ENCODE results near the gene SFXN3. TPM values are rescaled to one million over a fixed set of nuclear protein-coding genes. Genes with fewer than 3 reads are reported as not detected.
A peak's percentile ranks its signal among the peaks of the same experiment; 100 is the strongest.

The SFXN3 gene
- total and polyA plus RNA-seq, 2 of the 13 experiments (the other 11 are each of a cell fraction or from before 2014, with no cell fraction given), result 16.8 to 71.5 TPM

- peak; percentile 63 for TF ChIP-seq HNRNPLL (IDR thresholded peaks at IDR 0.05; ENCODE audit: low read depth, low read length, poor library complexity, severe bottlenecking)
- peak; percentile 44; the same call in 1 of the 2 replicates for TF ChIP-seq ZNF768 (CRISPR knock-in tag; IDR thresholded peaks at IDR 0.05)
- TF ChIP-seq PHF8 (CRISPR knock-in tag; IDR thresholded peaks at IDR 0.05), result peak; percentile 66; the same call in 1 of the 2 replicates
- TF ChIP-seq ZBTB1 (CRISPR knock-in tag; IDR thresholded peaks at IDR 0.05; ENCODE audit: borderline replicate concordance), result no peak
- TF ChIP-seq ERF (CRISPR knock-in tag; IDR thresholded peaks at IDR 0.05), result peak; percentile 58
- peak; percentile 84 for TF ChIP-seq ZBTB2 (CRISPR knock-in tag; IDR thresholded peaks at IDR 0.05; ENCODE audit: low read depth)
- peak; percentile 96 for TF ChIP-seq ZNF441 (CRISPR knock-in tag; IDR thresholded peaks at IDR 0.05; ENCODE audit: borderline replicate concordance)
- TF ChIP-seq KDM2A (CRISPR knock-in tag; IDR thresholded peaks at IDR 0.05; ENCODE audit: borderline replicate concordance, low read depth), result peak; percentile 72
- TF ChIP-seq GATA4 (IDR thresholded peaks at IDR 0.05; ENCODE audit: borderline replicate concordance, low read depth), result peak; percentile 45; the same call in 1 of the 2 replicates
- no peak for TF ChIP-seq ZNF713 (CRISPR knock-in tag; IDR thresholded peaks at IDR 0.05)
- peak; percentile 53; the same call in 1 of the 2 replicates for TF ChIP-seq ZNF230 (CRISPR knock-in tag; IDR thresholded peaks at IDR 0.05)
- TF ChIP-seq ZNF564 (CRISPR knock-in tag; IDR thresholded peaks at IDR 0.05), result no peak
- TF ChIP-seq RFX1 (IDR thresholded peaks at IDR 0.05), result peak; percentile 89
- TF ChIP-seq PHF21A (CRISPR knock-in tag; IDR thresholded peaks at IDR 0.05), result peak; percentile 58; the same call in 1 of the 2 replicates
- TF ChIP-seq FOXC1 (CRISPR knock-in tag; IDR thresholded peaks at IDR 0.05; ENCODE audit: borderline replicate concordance), result no peak
- TF ChIP-seq YEATS4 (CRISPR knock-in tag; IDR thresholded peaks at IDR 0.05; ENCODE audit: borderline replicate concordance), result peak; percentile 71; the same call in 1 of the 2 replicates
- peak; percentile 89 for TF ChIP-seq BCL6 (CRISPR knock-in tag; IDR thresholded peaks at IDR 0.05)
- TF ChIP-seq POLR2AphosphoS5 (IDR thresholded peaks at IDR 0.05; ENCODE audit: low read depth, low read length), result peak; percentile 79
- peak; percentile 78 for TF ChIP-seq ZNF547 (CRISPR knock-in tag; IDR thresholded peaks at IDR 0.05)
- TF ChIP-seq ZNF605 (CRISPR knock-in tag; IDR thresholded peaks at IDR 0.05), result peak; percentile 86
- TF ChIP-seq ZBTB3 (CRISPR knock-in tag; IDR thresholded peaks at IDR 0.05; ENCODE audit: borderline replicate concordance, low read depth), result no peak
- peak; percentile 35 for TF ChIP-seq CREM (IDR thresholded peaks at IDR 0.05)
- no peak for TF ChIP-seq CREM (CRISPR knock-in tag; IDR thresholded peaks at IDR 0.05)
- TF ChIP-seq ZNF746 (CRISPR knock-in tag; IDR thresholded peaks at IDR 0.05), result no peak; the same call in 1 of the 2 replicates
- 0 out of 2 replicates have a peak, but pooled peaks have one; percentile 29 for TF ChIP-seq HOXA5 (CRISPR knock-in tag; IDR thresholded peaks at IDR 0.05)
- TF ChIP-seq HMGA1 (CRISPR knock-in tag; conservative IDR thresholded peaks at IDR 0.05), result no peak
- 0 out of 2 replicates have a peak, but pooled peaks have one; percentile 53 for TF ChIP-seq GMEB1 (CRISPR knock-in tag; IDR thresholded peaks at IDR 0.05; ENCODE audit: borderline replicate concordance)
- TF ChIP-seq TAF15 (IDR thresholded peaks at IDR 0.05; ENCODE audit: low read depth, low read length, poor library complexity, severe bottlenecking), result no peak
- no peak for TF ChIP-seq AGO2 (optimal IDR thresholded peaks at IDR 0.05; ENCODE audit: low read depth, low read length)
- no peak for TF ChIP-seq ATM (IDR thresholded peaks at IDR 0.05; ENCODE audit: borderline replicate concordance)
- no peak for TF ChIP-seq ZIK1 (CRISPR knock-in tag; IDR thresholded peaks at IDR 0.05; ENCODE audit: borderline replicate concordance, low read depth)
Observed at GRCh38 chr10:101042667-101043362, 11.8 kb downstream of the SFXN3 start (continued).
